Measurements from ENCODE around the gene CEBPG.

- TF ChIP-seq POLR2AphosphoS5 (IDR thresholded peaks at IDR 0.05) (no peak), CTCF (IDR thresholded peaks at IDR 0.05) (no peak)
These were observed 43.8 kb upstream of the CEBPG start for GRCh38 chr19:33329736-33330135.
